Breast epithelium (tissue), 4 donors: ENCODE data around the gene PDZD4. TPM values are rescaled to one million over a fixed set of nuclear protein-coding genes. Genes with fewer than 3 reads are reported as not detected.
A peak's percentile ranks its signal among the peaks of the same experiment; 100 is the strongest.
"Not testable (repeated sequence)": the region's sequence is repeated elsewhere in the genome, so short reads cannot be mapped to it uniquely, and the experiment has no call there.

Experiments
- DNase-seq, 2 donors: peaks; one replicate each; pipeline ENCODE4 v3.0.0-alpha.2; 2019; ENCODE audit warnings: low spot score in 2 of 2
- H3K27ac ChIP-seq, 2 donors: fragments of 200-600 bp; sonication (generic) in 1 of 2; one replicate each; pipeline ENCODE4 v1.5.1; 2016 to 2019; ENCODE audit warnings: mild to moderate bottlenecking in 1 of 2
- H3K27me3 ChIP-seq, 2 donors: fragments of 200-600 bp; sonication (generic) in 1 of 2; one replicate each; pipeline versions ENCODE4 v1.5.1 to v1.6.0; 2017 to 2019; ENCODE audit warnings: control low read depth in 1 of 2, mild to moderate bottlenecking in 1 of 2
- H3K36me3 ChIP-seq: fragments of 200-600 bp; one replicate; pipeline ENCODE4 v1.5.1; 2019
- H3K4me1 ChIP-seq, 2 donors: fragments of 200-600 bp; sonication (generic); one replicate each; pipeline ENCODE4 v1.5.1; 2016 to 2019; ENCODE audit warnings: control low read depth in 1 of 2
- H3K4me3 ChIP-seq, 3 donors: fragments of 200-600 bp; sonication (generic); 1 replicate in 2 of 3; 2 replicates in 1 of 3; pipeline ENCODE4 v1.5.1; 2016 to 2019; ENCODE audit warnings: mild to moderate bottlenecking in 3 of 3, moderate library complexity in 2 of 3
- H3K9me3 ChIP-seq, 2 donors: fragments of 200-600 bp; sonication (generic) in 1 of 2; one replicate each; pipeline ENCODE4 v1.5.1; 2016 to 2019; ENCODE audit warnings: control low read depth in 1 of 2
- POLR2A ChIP-seq: fragments of 450-650 bp; IDR thresholded peaks from one replicate; pipeline ENCODE4 v1.6.1; 2016; ENCODE audit warnings: antibody characterized with exemption, mild to moderate bottlenecking, moderate library complexity
- POLR2AphosphoS5 ChIP-seq, 3 donors: sonication (generic); formaldehyde crosslinking; IDR thresholded peaks; one replicate each; pipeline ENCODE4 v1.6.1; 2017; ENCODE audit warnings: antibody characterized with exemption in 3 of 3
- intact Hi-C: fragments of 100-400 bp; cut with DNase I; formaldehyde crosslinking; loops from one replicate; pipeline ENCODE4 v1.15.1; 2023; ENCODE audit warnings: low total_unique reads
- total RNA-seq, 3 donors: library from RNA; depleted of rRNA; stranded (reverse); fragments of >200 nt; gene quantifications; one replicate each; pipeline ENCODE4 v1.1.0, GENCODE V29; 2016
- TF ChIP-seq, protein P1 (sequence below), 3 donors: fragments of 450-650 bp; IDR thresholded peaks; one replicate each; pipeline ENCODE4 v1.5.1; 2016 to 2017; ENCODE audit warnings: antibody characterized with exemption in 3 of 3, mild to moderate bottlenecking in 3 of 3, moderate library complexity in 3 of 3

PDZD4 gene
- total RNA-seq, 3 donors from 2014 or later = 0.80 to 5.6 (median 2.9) TPM

DNA sequence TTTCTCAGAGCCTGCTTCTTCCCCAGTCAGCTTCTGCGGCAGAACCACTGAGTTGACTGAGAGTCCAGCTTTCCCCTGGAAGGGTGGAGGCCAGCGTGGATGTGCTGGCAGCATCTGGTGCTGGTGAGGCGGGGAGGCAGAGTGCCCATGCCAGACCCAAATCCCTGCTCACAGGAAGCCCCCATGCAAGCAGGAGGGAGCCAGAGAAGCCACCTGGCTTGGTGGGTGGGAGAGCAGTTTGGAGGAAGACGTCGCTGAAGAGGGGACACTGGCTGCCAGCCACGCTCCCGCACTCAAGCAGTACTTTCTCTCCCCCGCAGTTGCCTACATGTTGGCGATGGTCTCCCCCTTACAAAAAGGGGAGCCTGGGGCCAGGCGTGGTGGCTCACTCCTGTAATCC lies 6.0 kb downstream of the PDZD4 start:
- intact Hi-C loops = no loop called here
- Histone ChIP-seq H3K27ac (no peak overlapping the region), H3K27me3 (peaks cover 0 to 75% of the 10 kb centered on the region in 2 donors), H3K4me3 (no peak overlapping the region), H3K4me1 (no peaks in the 10 kb centered on the region), H3K36me3 (no peaks in the 10 kb centered on the region), H3K9me3 (no peaks in the 10 kb centered on the region)
- no peak for DNase-seq
- no peak for TF ChIP-seq POLR2A
- TF ChIP-seq, protein P1, sequence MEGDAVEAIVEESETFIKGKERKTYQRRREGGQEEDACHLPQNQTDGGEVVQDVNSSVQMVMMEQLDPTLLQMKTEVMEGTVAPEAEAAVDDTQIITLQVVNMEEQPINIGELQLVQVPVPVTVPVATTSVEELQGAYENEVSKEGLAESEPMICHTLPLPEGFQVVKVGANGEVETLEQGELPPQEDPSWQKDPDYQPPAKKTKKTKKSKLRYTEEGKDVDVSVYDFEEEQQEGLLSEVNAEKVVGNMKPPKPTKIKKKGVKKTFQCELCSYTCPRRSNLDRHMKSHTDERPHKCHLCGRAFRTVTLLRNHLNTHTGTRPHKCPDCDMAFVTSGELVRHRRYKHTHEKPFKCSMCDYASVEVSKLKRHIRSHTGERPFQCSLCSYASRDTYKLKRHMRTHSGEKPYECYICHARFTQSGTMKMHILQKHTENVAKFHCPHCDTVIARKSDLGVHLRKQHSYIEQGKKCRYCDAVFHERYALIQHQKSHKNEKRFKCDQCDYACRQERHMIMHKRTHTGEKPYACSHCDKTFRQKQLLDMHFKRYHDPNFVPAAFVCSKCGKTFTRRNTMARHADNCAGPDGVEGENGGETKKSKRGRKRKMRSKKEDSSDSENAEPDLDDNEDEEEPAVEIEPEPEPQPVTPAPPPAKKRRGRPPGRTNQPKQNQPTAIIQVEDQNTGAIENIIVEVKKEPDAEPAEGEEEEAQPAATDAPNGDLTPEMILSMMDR (IDR thresholded peaks at IDR 0.05) = no peak
- no peak for TF ChIP-seq POLR2AphosphoS5 (IDR thresholded peaks at IDR 0.05)

DNA sequence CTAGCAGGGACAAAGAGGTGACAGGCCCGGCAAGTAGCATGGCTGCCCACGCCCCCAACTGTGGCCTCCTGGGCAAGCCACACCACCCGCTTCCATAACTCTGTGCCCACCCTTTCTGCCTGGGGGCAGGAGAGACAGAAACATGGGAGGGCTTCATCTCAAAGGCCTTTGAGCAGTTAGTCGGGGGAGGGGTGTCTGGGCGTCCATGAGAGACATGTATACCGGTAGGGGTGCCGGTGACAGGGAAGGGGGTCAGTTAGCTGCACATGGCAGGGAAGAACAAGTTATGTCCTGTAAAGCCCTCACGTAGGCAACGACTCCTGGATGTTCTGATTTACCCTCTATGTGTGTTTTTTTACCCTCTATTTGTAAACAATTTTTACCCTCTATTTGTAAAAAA lies 9.3 kb downstream of the PDZD4 start:
- no peaks in the 10 kb centered on the region for H3K36me3 ChIP-seq
- TF ChIP-seq POLR2A (no peak), POLR2AphosphoS5 (IDR thresholded peaks at IDR 0.05) (no peak)
- TF ChIP-seq, protein P1 (IDR thresholded peaks at IDR 0.05) = no peak
- peaks cover 0 to 78% of the 10 kb centered on the region in 2 donors for H3K27me3 ChIP-seq
- no peak overlapping the region for H3K4me3 ChIP-seq
- no peak overlapping the region for H3K27ac ChIP-seq
- H3K9me3 ChIP-seq = peaks cover 0 to 3% of the 10 kb centered on the region in 2 donors
- intact Hi-C loops = no loop called here
- no peak for DNase-seq
- no peaks in the 10 kb centered on the region for H3K4me1 ChIP-seq

DNA sequence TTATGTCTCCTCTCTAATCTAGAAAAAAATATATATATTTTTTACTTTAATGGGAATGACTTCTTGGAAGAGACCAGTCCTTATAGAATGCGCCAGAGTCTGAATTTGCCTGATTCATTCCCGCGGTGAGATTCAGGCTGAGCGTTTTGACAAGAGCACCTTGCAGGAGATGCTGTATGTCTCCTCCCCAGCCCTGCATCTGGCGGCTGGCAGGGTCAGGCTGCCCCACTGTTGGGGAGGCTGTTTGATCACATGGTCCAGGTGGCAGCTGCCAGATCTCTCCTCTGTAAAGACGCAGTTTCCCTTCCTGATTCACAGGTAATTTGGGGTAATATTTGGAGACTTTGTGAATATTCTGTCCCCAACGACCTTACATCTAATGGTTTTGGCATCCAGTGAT lies 9.7 kb downstream of the PDZD4 start:
- TF ChIP-seq, protein P1 (IDR thresholded peaks at IDR 0.05) = no peak
- TF ChIP-seq POLR2AphosphoS5 (IDR thresholded peaks at IDR 0.05) (no peak), POLR2A (no peak)
- Histone ChIP-seq H3K27ac (no peak overlapping the region), H3K9me3 (peaks cover 0 to 3% of the 10 kb centered on the region in 2 donors), H3K27me3 (peaks cover 0 to 75% of the 10 kb centered on the region in 2 donors), H3K36me3 (no peaks in the 10 kb centered on the region), H3K4me3 (no peak overlapping the region), H3K4me1 (no peaks in the 10 kb centered on the region)
- no peak for DNase-seq
- intact Hi-C loops = no loop called here

DNA sequence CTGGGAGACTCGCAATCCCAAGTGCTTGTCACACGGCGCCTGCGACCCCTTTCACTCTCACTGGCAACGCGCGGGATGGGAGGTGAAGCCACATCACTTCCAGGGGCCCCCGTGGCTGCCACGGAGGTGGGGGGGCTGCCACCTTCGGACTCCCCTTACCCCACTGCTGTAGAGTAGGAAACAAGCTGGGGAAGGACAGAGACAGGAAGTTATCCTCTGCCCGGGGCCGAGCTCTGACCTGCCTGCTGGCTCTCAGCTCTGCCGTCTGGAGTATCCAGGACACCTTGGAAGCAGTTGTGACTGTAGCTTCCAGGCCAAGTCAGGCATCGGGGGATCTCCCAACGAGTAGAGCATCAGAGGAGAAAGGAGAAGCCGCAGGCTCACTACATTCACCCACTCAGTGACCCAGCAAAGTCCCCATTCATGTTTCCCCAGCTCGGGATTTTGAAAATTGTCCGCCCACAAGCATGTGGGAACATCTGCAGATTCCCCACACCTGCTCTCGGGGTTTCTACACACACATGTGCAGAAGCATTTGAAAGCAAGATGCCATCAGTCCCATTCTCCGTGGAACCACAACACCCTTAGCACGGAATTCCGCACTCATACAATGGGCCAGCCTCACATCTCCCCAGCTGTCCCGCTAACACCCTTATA lies 10.8 kb downstream of the PDZD4 start:
- intact Hi-C loops = no loop called here
- Histone ChIP-seq H3K4me3 (peak overlapping the region; percentile 37 to 65 (median 51)), H3K27ac (no peak overlapping the region), H3K4me1 (no peaks in the 10 kb centered on the region), H3K36me3 (no peaks in the 10 kb centered on the region), H3K9me3 (peaks cover 0 to 3% of the 10 kb centered on the region in 2 donors), H3K27me3 (peaks cover 0 to 70% of the 10 kb centered on the region in 2 donors)
- DNase-seq = no peak
- TF ChIP-seq, protein P1 (IDR thresholded peaks at IDR 0.05) = no peak
- no peak for TF ChIP-seq POLR2AphosphoS5 (IDR thresholded peaks at IDR 0.05)
- TF ChIP-seq POLR2A = no peak

DNA sequence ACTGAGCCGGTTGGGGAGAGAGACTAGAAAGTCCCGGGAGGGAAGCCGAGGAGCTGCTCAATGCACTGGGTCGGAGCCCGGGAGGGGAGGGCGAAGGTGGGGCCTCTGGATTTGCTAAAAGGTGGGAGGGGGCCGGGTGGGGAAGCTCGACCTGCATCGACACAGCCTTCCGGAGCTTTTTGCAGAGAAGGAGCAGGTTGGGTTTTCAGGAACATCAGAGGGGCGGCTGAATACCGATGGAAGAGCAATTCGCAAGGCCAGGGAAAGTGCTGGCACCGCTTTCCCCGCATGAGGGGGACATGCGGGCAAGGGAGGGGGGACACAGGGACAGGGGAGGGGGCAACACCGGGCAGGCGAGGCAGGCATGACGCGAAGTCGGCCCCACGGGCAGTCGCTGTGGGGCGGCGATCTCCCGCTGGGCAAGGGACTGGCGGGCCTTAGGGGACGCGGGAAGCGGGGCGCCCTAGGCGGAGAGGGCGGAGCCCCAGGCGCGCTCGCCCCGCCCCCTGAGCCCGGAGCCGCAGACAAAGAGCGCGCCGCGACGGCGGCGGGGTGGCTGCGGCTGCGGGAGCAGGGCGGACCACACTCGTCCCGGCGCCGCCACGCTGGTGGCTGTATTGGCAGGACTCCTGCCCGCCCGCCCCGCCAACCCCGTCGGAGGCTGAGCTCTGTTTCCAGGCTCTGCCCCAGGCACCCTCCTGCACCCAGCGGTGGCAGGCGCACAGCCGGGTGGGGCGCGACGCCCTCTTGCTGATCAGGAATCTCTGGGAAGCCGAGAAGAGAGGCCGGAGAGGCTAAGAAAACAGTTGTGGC lies 11.6 kb downstream of the PDZD4 start:
- H3K9me3 ChIP-seq = peaks cover 0 to 3% of the 10 kb centered on the region in 2 donors
- no peak overlapping the region for H3K27ac ChIP-seq

DNA sequence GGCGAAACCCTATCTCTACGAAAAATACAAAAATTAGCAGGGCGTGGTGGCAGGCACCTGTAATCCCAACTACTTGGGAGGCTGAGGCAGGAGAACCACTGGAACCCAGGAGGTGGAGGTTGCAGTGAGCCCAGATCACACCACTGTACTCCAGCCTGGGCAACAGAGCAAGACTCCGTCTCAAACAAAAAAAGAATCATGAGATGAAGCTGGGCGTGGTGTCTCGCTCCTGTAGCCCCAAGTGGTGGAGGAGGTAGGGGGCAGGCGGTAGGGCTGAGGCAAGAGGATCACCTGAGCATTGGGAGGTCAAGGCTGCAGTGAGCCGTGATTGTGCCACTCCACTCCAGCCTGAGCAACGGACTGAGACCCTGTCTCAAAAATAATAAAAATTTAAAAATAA lies 12.3 kb downstream of the PDZD4 start:
- DNase-seq, H3K4me3 ChIP-seq, H3K4me1 ChIP-seq, H3K27ac ChIP-seq, H3K9me3 ChIP-seq, H3K36me3 ChIP-seq, intact Hi-C loops: not testable (repeated sequence)
- H3K27me3 ChIP-seq = peaks cover 0 to 66% of the 10 kb centered on the region in 2 donors

More for the DNA sequence above, 11.6 kb downstream of the PDZD4 start:
- intact Hi-C loops = no loop called here
- peak overlapping the region; percentile 37 to 65 (median 51) for H3K4me3 ChIP-seq
- no peaks in the 10 kb centered on the region for H3K36me3 ChIP-seq
- no peaks in the 10 kb centered on the region for H3K4me1 ChIP-seq
- no peak for DNase-seq
- peaks cover 0 to 66% of the 10 kb centered on the region in 2 donors for H3K27me3 ChIP-seq
- TF ChIP-seq POLR2AphosphoS5 (IDR thresholded peaks at IDR 0.05) (no peak), POLR2A (no peak)
- TF ChIP-seq, protein P1 (IDR thresholded peaks at IDR 0.05) = no peak
